ENCODE data around the gene TRAPPC12.
A peak's percentile ranks its signal among the peaks of the same experiment; 100 is the strongest.

Gene TRAPPC12

DNA sequence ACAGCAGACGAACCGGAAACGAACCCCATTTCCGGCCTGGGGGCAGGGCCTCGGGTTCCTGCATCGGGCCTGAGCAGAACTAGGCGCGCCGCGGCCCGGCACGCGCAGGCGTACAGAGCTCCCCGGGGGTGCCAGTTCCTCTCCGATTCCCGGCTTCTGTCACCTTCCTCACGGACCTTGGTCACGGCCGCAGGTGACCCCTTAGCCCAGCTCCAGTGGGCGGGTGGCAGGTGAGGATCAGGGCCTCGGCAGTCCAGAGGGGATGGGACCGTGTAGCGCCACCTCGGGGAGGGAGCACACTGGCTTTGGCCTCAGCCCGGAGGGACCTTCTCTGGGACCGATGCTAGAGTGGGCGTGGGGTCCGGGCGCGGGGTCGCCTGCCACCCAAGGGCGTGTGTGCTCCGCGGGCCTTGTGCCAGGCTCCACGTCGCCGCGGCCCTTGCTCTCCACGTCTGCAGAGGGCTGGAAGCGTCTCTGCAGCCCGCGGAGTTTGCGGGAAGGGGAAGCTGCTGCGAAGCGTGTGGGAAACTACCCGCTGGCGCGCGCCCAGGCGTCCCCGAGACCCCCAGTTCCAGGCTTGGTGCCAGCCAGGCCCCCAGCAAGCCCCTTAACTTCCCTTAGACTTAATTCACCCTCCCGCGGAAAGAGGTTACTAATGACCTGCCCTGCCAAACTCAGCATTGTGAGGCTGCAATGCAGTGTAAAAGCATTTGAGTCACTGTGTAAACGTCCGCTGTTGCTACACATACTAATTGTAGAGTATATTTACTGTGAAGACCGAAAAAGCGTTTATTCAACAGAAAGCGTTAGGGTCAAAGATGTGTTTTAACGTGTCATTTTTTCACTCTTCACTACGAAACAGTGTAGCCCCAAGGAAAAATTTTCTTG, at the start of gene TRAPPC12:
Gene TRAPPC12, plus strand, starts transcription at position 48 of the 888 bp plus-strand sequence. CDS start 7,930 bp downstream, outside the sequence.
- TF ChIP-seq, protein P1, sequence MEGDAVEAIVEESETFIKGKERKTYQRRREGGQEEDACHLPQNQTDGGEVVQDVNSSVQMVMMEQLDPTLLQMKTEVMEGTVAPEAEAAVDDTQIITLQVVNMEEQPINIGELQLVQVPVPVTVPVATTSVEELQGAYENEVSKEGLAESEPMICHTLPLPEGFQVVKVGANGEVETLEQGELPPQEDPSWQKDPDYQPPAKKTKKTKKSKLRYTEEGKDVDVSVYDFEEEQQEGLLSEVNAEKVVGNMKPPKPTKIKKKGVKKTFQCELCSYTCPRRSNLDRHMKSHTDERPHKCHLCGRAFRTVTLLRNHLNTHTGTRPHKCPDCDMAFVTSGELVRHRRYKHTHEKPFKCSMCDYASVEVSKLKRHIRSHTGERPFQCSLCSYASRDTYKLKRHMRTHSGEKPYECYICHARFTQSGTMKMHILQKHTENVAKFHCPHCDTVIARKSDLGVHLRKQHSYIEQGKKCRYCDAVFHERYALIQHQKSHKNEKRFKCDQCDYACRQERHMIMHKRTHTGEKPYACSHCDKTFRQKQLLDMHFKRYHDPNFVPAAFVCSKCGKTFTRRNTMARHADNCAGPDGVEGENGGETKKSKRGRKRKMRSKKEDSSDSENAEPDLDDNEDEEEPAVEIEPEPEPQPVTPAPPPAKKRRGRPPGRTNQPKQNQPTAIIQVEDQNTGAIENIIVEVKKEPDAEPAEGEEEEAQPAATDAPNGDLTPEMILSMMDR (IDR thresholded peaks at IDR 0.05; ENCODE audit: borderline replicate concordance, insufficient read depth, low read depth, low read length), result peak; percentile 61
- peak within 1 kb of the TSS; percentile 71 for H3K4me3 ChIP-seq (ENCODE audit: low read depth, low read length)

DNA sequence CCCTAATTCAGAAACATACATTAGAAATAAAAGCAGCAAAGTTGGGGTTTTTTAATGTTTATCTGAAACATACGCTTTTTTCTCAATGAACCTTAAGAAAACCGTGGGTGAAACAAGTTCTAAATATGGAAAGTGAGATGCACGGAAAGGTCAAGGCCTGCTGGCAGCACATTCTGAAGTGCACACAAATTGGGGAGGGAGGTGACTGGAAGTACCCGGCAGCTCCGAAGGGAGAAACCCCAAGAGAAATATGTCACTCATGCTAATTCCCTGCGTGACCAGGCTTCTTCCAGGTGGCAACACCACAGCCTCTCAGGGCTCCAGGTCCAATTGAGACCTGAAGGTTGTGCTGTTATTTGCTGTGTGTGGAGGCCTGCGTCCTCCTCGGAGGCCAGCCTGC, 47.4 kb upstream of the TRAPPC12 start:
- TF ChIP-seq, protein P1 (IDR thresholded peaks at IDR 0.05; ENCODE audit: borderline replicate concordance, insufficient read depth, low read depth, low read length), result no peak
- no peak overlapping the region for H3K4me3 ChIP-seq (ENCODE audit: low read depth, low read length)

DNA sequence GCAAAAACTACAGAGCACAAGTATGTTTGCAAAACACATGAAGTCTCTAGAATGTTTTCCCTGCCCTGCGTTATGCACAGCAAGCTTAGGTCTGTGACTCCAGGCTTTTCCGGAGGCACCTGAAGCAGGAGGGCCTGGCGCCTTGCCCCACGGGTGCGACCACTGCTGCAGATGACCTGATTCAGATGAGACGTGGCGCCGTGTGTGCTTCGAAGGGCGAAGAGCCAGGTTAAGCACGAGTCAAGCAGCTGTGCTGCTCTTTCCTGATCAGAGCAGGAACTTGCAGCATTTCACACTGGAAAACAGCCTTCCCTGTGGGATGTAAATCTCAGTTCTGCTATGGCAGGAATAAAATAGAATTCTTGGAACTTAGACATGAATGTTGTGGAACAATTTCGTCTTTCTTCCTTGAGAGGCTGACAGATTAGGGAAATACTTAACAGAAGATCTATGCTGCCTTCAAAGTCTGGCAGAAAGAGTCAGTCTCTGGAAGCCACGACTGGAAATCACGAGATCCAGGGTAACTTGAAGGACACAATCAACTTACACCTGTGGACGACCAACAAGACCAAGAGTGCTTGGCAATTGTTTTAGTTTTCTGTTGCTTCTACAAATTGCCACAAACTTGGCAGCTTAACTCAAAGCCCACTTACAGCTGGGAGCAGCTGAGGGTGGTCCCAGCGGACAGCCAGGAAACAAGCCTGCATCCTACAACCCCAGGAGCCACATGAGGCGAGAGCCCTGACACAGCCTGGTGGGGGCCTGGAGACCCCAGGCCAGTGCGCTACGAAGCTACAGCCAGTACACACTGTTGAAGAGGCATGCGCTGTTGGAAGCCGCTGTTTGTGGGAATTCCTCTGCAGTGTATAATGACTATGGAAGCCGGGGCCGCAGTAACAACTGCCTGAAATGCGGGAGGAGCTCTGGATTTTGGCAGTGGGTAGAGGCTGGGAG, 44.8 kb upstream of the TRAPPC12 start:
- TF ChIP-seq, protein P1 (IDR thresholded peaks at IDR 0.05; ENCODE audit: borderline replicate concordance, insufficient read depth, low read depth, low read length), result no peak
- no peak overlapping the region for H3K4me3 ChIP-seq (ENCODE audit: low read depth, low read length)

DNA sequence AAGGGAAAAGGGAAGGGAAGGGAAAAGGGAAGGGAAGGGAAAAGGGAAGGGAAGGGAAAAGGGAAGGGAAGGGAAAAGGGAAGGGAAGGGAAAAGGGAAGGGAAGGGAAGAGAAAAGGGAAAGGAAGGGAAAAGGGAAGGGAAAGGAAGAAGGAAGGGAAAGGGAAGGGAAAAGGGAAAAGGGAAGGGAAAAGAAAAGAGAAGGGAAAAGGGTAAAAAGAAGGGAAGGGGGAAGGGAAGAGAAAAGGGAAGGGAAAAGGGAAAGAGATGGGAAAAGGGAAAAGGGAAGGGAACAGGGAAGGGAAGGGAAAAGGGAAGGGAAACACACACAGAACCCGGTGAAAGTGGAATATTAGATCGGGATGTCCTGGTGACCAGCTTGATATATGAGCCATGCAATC, 42.6 kb upstream of the TRAPPC12 start:
- no peak overlapping the region for H3K4me3 ChIP-seq (ENCODE audit: low read depth, low read length)
- TF ChIP-seq, protein P1 (IDR thresholded peaks at IDR 0.05; ENCODE audit: borderline replicate concordance, insufficient read depth, low read depth, low read length), result no peak

DNA sequence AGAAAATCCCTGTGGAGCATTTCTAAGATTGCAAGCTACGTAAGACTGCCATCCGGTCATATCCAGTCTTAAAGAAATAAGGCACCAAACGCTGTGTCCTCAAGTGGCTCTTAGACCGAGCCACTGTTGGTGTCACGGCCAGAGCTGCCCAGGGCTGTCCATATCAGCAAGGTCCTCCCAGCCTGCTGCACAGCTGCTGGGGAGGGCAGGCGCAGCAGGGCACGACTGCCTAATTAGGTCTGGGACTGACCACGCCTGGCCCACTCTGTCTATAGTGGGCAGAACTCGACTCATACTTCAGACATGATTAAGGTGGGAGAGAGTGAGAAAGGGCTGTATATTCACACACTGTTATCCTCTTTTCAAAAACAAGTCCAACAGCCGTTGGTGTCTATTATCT, 41.2 kb upstream of the TRAPPC12 start:
- TF ChIP-seq, protein P1 (IDR thresholded peaks at IDR 0.05; ENCODE audit: borderline replicate concordance, insufficient read depth, low read depth, low read length), result no peak
- no peak overlapping the region for H3K4me3 ChIP-seq (ENCODE audit: low read depth, low read length)

DNA sequence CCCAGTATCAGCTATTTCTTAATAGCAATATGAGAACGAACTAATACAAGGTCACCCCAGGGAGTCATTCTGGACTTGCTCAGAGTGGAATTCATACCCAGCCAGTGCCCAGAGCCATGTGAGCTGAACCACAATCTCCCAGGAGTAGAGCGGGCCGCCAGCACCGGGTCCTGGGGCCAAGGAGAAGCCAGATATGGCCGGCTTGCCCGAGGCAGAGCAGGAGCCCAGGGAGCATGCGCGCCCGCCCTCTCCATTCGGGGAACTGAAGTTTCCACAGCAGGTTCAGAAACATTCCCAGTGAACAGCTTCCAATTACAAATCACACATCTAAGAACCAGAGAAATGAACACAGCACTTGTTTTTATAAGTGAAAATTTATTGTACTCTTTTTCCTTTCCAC, 39.4 kb upstream of the TRAPPC12 start:
- no peak overlapping the region for H3K4me3 ChIP-seq (ENCODE audit: low read depth, low read length)
- TF ChIP-seq, protein P1 (IDR thresholded peaks at IDR 0.05; ENCODE audit: borderline replicate concordance, insufficient read depth, low read depth, low read length), result no peak

All from GM12875 (cell line).